ENCODE data around the gene DEPDC4. TPM values are rescaled to one million over a fixed set of nuclear protein-coding genes. Genes with fewer than 3 reads are reported as not detected.

Gene DEPDC4
- total RNA-seq, 2 experiments from 2014 or later = 1.6 to 2.8 TPM

DNA sequence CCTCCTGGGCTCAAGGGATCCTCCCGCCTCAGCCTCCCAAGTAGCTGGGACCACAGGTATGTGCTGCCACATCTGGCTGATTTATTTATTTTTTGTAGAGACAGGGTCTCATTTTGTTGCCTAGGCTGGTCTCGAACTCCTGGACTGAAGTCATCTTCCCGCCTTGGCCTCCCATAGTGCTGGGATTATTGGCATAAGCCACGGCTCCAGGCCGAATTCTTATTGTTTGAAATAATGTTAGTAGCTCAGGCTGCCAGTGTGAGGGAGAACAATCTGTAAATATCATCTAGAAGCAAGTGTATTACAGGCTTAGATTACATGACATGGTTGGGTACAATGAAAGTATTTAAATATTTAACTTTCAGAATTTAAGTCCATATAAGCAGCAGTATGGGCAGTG, 58.0 kb downstream of the DEPDC4 start:
- Mint-ChIP-seq H3K4me1 (ENCODE audit: low read depth) (peaks cover 1% of the 10 kb centered on the region), H3K36me3 (ENCODE audit: low read depth) (peaks cover 33% of the 10 kb centered on the region)
- CTCF ChIA-PET = no interaction called here

DNA sequence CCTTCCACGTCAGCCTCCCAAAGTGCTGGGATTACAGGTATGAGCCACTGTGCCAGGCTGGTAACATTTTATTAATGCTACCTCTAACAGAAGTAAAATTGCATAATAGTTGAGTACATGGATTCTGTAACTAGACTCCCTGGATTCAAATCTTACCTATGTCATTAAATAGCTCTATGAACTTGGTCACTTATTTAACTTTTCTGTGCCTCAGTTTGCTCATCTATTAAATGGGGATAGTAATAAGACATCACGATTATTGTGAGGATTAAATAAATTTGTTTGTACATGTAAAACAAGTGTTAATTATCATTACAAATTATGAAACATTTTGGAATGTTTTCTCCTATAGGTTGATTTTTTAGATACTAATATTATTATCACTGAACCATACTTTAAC, 59.6 kb downstream of the DEPDC4 start:
- ATAC-seq (no peak), DNase-seq (no peak)
- H3K36me3 Mint-ChIP-seq (ENCODE audit: low read depth) = peaks cover 26% of the 10 kb centered on the region
- no peak overlapping the region for H3K4me3 Mint-ChIP-seq
- POLR2A ChIA-PET = no interaction called here
- CTCF ChIA-PET = no interaction called here
- H3K27ac Mint-ChIP-seq = no peak overlapping the region
- H3K27me3 Mint-ChIP-seq (ENCODE audit: low read depth) = no peaks in the 10 kb centered on the region
- peaks cover 9% of the 10 kb centered on the region for H3K4me1 Mint-ChIP-seq (ENCODE audit: low read depth)
- H3K9me3 Mint-ChIP-seq (ENCODE audit: insufficient read depth) = no peaks in the 10 kb centered on the region

More for the DNA sequence above, 58.0 kb downstream of the DEPDC4 start:
- DNase-seq (no peak), ATAC-seq (no peak)
- POLR2A ChIA-PET = no interaction called here
- no peak overlapping the region for H3K27ac Mint-ChIP-seq
- H3K9me3 Mint-ChIP-seq (ENCODE audit: insufficient read depth) = no peaks in the 10 kb centered on the region
- H3K4me3 Mint-ChIP-seq = no peak overlapping the region
- H3K27me3 Mint-ChIP-seq (ENCODE audit: low read depth) = no peaks in the 10 kb centered on the region

DNA sequence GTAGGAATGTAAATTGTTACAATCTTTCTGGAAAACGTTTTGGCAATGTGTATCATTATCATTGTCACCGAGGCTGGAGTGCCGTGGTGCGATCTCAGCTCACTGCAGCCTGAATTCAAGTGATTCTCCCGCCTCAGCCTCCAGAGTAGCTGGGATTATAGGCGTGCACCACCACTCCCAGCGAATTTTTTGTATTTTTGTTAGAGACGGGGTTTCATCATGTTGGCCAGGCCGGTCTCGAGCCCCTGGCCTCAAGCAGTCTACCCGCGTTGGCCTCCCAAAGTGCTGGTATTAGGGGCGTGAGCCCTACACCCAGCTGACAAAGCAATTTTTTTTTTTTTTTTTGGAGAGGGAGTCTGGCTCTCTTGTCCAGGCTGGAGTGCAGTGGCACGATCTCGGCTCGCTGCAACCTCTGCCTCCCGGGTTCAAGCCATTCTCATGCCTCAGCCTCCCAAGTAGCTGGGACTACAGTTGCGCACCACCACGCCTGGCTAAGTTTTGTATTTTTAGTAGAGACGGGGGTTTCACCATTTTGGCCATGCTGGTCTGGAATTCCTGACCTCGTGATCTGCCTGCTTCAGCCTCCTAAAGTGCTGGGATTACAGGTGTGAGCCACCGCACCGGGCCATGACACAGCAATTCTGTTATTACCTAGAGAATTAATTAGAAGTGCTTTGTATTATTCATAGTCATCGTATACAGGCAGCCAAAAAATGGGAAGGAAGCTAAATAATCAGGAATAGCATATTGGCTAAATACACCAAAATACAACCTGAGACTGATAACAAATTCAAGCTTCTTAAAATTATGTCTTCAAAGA, 65.1 kb downstream of the DEPDC4 start:
- POLR2A ChIA-PET = interaction anchor here (1.1 to 3.4 kb wide), 3 partner anchors 16 to 66 kb away, joined by 6 to 37 read pairs (median 11); partner anchors contain the start of genes DEPDC4 and SCYL2
- CTCF ChIA-PET = interaction anchor here (1.0 to 2.1 kb wide), 3 partner anchors 38 to 47 kb away, joined by 3 to 9 read pairs (median 4); no protein-coding TSS in a partner anchor

DNA sequence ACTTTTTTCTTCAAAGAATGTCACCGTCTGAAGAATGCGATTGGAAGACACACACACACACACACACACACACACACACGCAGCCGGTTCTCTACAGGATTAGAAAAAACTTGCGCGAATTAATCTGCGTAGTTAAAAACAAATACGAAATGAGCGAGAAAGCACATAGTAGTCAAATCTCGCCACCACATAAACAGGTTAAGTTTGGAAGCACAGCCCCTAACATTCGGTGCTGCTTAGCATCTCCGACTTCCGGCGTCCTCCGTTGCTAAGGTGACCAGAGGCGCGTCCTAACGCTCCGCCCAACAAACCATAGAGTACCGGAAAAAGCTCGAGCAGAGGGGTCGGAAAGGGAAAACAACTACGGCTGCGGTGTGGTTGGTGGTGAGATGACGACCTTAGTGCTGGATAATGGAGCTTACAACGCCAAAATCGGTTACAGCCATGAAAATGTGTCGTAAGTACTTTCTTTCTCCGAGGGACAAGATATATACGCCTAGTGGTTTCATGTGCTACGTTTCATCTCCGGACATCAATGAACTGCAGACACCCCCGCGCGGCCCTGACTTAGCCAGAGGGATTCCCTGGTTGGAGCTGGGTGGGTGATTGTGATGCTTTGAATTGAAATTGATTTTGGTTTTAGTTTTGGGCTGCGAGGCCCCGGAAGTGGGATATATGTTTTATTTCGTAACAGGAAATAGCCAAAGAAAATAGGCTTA, 66.3 kb downstream of the DEPDC4 start, which contains the start of gene ACTR6:
Gene ACTR6, plus strand, starts transcription at position 353 of the 719 bp plus-strand sequence. Its CDS starts 37 bp downstream, at position 390.
- H3K27ac Mint-ChIP-seq = peak within 1 kb of the TSS; percentile 100
- no peaks in the 10 kb centered on the region for H3K9me3 Mint-ChIP-seq (ENCODE audit: insufficient read depth)
- ChIA-PET CTCF (interaction anchor here (0.8 to 2.1 kb wide), 7 partner anchors 9 to 69 kb away, joined by 3 to 9 read pairs (median 4); no protein-coding TSS in a partner anchor), POLR2A (interaction anchor here (0.6 to 3.4 kb wide), 10 partner anchors 10 to 210 kb away, joined by 3 to 37 read pairs (median 4); partner anchors contain the start of genes DEPDC4 and SCYL2)
- DNase-seq (peak; percentile 98), ATAC-seq (peak; percentile 81)
- no peaks in the 10 kb centered on the region for H3K27me3 Mint-ChIP-seq (ENCODE audit: low read depth)
- H3K4me3 Mint-ChIP-seq = peak within 1 kb of the TSS; percentile 99
- peaks cover 30% of the 10 kb centered on the region for H3K4me1 Mint-ChIP-seq (ENCODE audit: low read depth)
- peaks cover 9% of the 10 kb centered on the region for H3K36me3 Mint-ChIP-seq (ENCODE audit: low read depth)

More for the DNA sequence above, 65.1 kb downstream of the DEPDC4 start:
- Mint-ChIP-seq H3K27ac (peak overlapping the region; percentile 100), H3K4me3 (peak overlapping the region; percentile 99), H3K9me3 (ENCODE audit: insufficient read depth) (no peaks in the 10 kb centered on the region), H3K27me3 (ENCODE audit: low read depth) (no peaks in the 10 kb centered on the region), H3K4me1 (ENCODE audit: low read depth) (peaks cover 30% of the 10 kb centered on the region), H3K36me3 (ENCODE audit: low read depth) (peaks cover 11% of the 10 kb centered on the region)
- DNase-seq (no peak), ATAC-seq (no peak)

DNA sequence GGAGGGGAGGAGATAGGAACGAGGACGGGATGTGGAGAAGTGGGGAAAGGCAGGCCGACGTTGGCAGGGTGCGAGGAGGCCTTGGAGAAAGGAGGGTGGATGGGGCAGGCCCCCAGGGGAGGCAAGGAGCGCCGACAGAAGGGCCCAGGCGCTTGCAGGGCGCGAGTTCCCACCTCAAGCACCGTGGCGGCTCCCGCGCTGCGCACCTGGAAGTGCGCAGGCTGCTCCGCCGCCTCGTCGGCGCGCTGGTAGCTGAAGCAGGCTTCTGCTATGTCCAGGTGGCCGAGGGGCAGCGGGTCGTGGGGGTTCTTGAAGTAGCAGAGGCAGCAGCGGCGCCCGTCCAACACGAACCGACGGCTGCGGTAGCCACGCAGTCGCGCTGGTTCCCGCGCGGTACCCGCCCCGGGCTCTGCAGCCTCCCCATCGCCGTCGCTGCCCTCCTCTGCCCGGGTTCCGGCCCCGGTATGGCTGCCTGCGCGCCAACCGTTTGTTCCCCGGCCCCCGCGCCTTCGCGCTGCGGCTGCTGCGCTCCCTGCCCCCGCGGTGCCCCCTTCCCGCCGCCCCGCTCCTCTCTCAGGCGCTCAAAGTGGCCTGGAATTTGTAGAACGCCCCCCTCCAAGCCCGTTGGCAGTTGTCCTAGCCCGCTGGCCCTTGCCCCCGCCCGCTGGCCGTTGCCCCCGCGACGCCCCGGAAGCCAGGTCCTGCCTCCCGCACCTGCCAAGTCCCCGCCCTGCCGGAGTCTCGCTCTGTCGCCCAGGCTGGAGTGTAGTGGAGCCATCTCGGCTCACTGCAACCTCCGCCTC, 67.3 kb downstream of the DEPDC4 start:
- Mint-ChIP-seq H3K27ac (peak overlapping the region; percentile 100), H3K36me3 (ENCODE audit: low read depth) (peaks cover 16% of the 10 kb centered on the region), H3K4me1 (ENCODE audit: low read depth) (peaks cover 30% of the 10 kb centered on the region), H3K27me3 (ENCODE audit: low read depth) (no peaks in the 10 kb centered on the region), H3K9me3 (ENCODE audit: insufficient read depth) (no peaks in the 10 kb centered on the region), H3K4me3 (peak overlapping the region; percentile 99)
- ChIA-PET POLR2A (interaction anchor here (1.3 to 3.4 kb wide), 5 partner anchors 10 to 68 kb away, joined by 3 to 37 read pairs (median 9); partner anchors contain the start of genes DEPDC4 and SCYL2), CTCF (interaction anchor here (1.4 to 2.1 kb wide), 3 partner anchors 12 to 63 kb away, joined by 3 to 9 read pairs (median 5); no protein-coding TSS in a partner anchor)
- DNase-seq (peak; percentile 85), ATAC-seq (peak; percentile 81)

DNA sequence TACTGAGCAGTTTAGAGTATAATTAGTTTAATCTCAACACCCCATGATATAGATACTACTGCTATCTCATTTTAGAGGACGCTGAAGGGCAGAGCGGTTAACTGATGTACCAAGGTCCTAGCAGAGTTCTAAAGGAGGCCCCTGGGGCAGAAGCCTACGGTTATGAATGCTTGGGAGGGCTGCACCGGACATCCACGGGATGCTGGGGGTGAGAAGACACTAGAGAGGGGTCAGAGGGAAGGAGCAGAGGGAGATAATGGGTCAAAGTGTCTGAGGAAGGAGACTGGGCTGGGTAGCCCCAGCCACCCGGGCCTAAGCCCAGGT, 67.9 kb downstream of the DEPDC4 start:
- Mint-ChIP-seq H3K27me3 (ENCODE audit: low read depth) (no peaks in the 10 kb centered on the region), H3K9me3 (ENCODE audit: insufficient read depth) (no peaks in the 10 kb centered on the region), H3K4me1 (ENCODE audit: low read depth) (peaks cover 30% of the 10 kb centered on the region), H3K36me3 (ENCODE audit: low read depth) (peaks cover 20% of the 10 kb centered on the region), H3K4me3 (peak overlapping the region; percentile 99), H3K27ac (peak overlapping the region; percentile 100)
- CTCF ChIA-PET = no interaction called here
- POLR2A ChIA-PET = no interaction called here
- ATAC-seq (no peak), DNase-seq (no peak)

DNA sequence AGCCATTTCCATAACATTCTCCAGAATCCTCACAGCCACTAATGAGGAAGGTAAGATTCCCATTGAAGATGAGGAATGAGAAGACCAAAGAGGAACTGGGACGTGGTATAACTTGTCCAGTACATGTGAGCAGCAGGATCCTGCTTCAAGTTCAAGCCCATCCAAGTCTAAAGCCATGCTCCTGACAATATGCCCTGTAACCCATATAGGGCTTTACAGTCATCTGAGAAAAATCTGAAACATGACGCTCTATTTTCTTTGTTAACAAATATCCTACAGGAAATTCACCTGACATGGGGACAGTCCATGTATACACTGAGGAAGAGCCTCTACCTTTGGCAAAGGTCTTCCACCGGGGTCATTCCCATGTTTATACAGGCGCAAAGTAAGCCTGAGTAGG, 69.4 kb downstream of the DEPDC4 start:
- POLR2A ChIA-PET = interaction anchor here (0.5 kb wide), 1 partner anchor 59 kb away, joined by 3 read pairs; no protein-coding TSS in a partner anchor

DNA sequence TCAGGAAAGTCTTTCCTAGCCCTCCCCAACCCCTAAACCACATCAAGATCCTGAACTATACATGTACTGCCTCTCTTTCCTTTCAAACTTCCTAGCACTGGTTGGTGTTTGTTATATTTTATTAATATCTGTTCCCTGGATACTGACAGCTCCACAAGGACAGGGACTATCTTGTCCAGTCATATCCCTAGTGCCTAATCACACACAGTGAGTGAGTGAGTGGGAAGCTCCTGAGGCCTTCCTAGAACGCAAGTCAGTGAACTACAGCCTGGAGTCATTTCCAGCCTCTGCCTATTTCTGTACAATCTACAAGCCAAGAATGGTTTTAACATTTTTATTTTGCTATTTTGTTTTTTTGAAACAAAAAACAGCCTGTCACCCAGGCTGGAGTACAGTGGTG, 73.8 kb downstream of the DEPDC4 start:
- ChIA-PET CTCF (interaction anchor here (1.7 to 2.7 kb wide), 2 partner anchors 38 kb away, joined by 4 to 10 read pairs; no protein-coding TSS in a partner anchor), POLR2A (no interaction called here)
- Mint-ChIP-seq H3K9me3 (ENCODE audit: insufficient read depth) (no peaks in the 10 kb centered on the region), H3K36me3 (ENCODE audit: low read depth) (peaks cover 46% of the 10 kb centered on the region), H3K4me1 (ENCODE audit: low read depth) (peaks cover 10% of the 10 kb centered on the region), H3K27ac (no peak overlapping the region), H3K27me3 (ENCODE audit: low read depth) (no peaks in the 10 kb centered on the region), H3K4me3 (no peak overlapping the region)
- ATAC-seq = no peak
- no peak for DNase-seq

More for the DNA sequence above, 69.4 kb downstream of the DEPDC4 start:
- Mint-ChIP-seq H3K4me3 (no peak overlapping the region), H3K36me3 (ENCODE audit: low read depth) (peaks cover 27% of the 10 kb centered on the region), H3K4me1 (ENCODE audit: low read depth) (peaks cover 29% of the 10 kb centered on the region), H3K27me3 (ENCODE audit: low read depth) (no peaks in the 10 kb centered on the region), H3K27ac (no peak overlapping the region), H3K9me3 (ENCODE audit: insufficient read depth) (no peaks in the 10 kb centered on the region)
- ATAC-seq = no peak
- no peak for DNase-seq
- CTCF ChIA-PET = no interaction called here

Other genes with a start within 250 kb of the DEPDC4 start
- 10 to 100 TPM; 17.8 to 20.5 TPM for gene BLTP3B, start 124.2 kb downstream of the DEPDC4 start, total RNA-seq
- gene ACTR6, start 66.3 kb downstream of the DEPDC4 start, total RNA-seq = 10 to 100 TPM; 29.5 to 34.8 TPM
- gene SCYL2, start 98 bp upstream of the DEPDC4 start, total RNA-seq = 10 to 100 TPM; 33.6 to 38.7 TPM
- gene SLC17A8, start 90.0 kb upstream of the DEPDC4 start, total RNA-seq = not detected
- gene NR1H4, start 206.8 kb upstream of the DEPDC4 start, total RNA-seq = not detected